GM13977 (cell line): ENCODE results near the gene MAGT1.
A peak's percentile ranks its signal among the peaks of the same experiment; 100 is the strongest.
"Not testable (repeated sequence)": the region's sequence is repeated elsewhere in the genome, so short reads cannot be mapped to it uniquely, and the experiment has no call there.

Experiments
- DNase-seq: peaks from one replicate; pipeline ENCODE4 v3.0.0; 2012; ENCODE audit warnings: low spot score
- CTCF ChIP-seq: IDR thresholded peaks from 2 replicates; pipeline ENCODE4 v1.5.1; 2012; ENCODE audit warnings: mild to moderate bottlenecking, control low read depth; ENCODE audit not compliant: insufficient read depth; ENCODE audit errors: extremely low read depth, missing control alignments
- in situ Hi-C: fragments of 300-500 bp; cut with MboI; formaldehyde crosslinking; loops from one replicate; pipeline ENCODE4 v1.12.0; 2022; ENCODE audit warnings: low sequenced_read_pairs, low pct_unique_long_range_greater_than_20kb, mixed read lengths, inconsistent platforms; ENCODE audit not compliant: unreplicated experiment

Gene MAGT1

GRCh38 chrX:77901506-77901905 lies 6.3 kb upstream of the MAGT1 start:
- TF ChIP-seq CTCF = no peak
- DNase-seq = no peak
- in situ Hi-C loops = loop anchor here (10.0 kb wide), 1 partner anchor 203 kb away; the partner anchor contains the start of gene PGK1

DNA sequence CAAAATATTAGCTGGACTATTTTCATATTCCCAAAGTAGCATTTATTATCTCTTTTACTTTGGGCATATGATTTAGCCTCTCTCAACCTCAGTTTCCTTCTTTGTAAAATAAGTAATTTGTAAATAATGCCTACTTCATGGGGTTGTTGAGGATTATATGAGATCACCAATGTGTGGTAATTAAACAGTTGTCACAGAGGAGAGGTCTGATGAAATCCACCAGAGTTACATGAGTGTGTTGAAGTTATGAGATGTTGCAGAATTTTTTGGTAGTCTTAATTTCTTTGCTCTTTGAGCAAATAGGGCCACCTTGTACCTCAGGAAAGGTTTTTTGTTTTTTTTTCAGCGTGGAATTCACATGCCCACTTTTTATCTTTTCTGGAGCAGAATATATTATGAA lies 5.5 kb upstream of the MAGT1 start:
- no peak for TF ChIP-seq CTCF
- no peak for DNase-seq
- in situ Hi-C loops = loop anchor here (10.0 kb wide), 1 partner anchor 204 kb away; the partner anchor contains the start of gene PGK1

DNA sequence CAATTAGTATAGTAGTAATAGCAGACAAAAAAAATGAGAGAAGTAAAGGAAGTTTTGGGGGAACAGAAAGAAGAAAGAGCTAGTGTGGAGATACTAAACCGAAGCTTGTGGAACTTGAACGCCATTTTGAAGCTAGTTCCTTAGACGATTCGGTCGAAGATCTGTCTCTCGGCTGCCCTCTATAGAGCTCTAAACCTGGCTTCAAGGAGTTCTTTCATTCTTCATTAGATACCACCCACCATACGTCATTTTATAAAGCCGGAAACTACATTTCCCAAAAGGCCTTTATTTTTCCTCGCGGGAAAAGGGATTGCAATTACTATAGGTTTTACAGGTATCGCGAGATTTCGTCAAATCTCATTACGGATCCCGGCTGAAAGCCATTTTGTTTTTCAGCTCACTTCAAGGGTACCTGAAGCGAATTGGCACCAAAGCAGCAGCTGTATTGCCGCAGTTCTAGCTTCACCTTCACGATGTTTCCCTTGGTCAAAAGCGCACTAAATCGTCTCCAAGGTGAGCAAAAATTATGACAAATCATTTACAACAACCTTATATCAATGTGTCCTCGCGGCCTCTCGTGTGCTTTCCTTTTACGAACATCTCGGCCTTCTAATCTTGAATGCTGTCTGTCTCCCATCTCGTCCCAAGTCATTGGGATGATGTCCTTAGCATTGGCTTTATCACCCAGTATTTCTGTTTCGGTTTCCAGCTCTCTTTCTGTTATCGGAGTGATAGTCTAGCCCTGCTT lies 4.0 kb upstream of the MAGT1 start, which contains the start of gene COX7B:
Gene COX7B, plus strand, starts transcription at position 388 of the 748 bp plus-strand sequence. Its CDS starts 86 bp downstream, at position 474.
- DNase-seq = peak; percentile 60
- TF ChIP-seq CTCF = peak; percentile 41
- in situ Hi-C loops = no loop called here

DNA sequence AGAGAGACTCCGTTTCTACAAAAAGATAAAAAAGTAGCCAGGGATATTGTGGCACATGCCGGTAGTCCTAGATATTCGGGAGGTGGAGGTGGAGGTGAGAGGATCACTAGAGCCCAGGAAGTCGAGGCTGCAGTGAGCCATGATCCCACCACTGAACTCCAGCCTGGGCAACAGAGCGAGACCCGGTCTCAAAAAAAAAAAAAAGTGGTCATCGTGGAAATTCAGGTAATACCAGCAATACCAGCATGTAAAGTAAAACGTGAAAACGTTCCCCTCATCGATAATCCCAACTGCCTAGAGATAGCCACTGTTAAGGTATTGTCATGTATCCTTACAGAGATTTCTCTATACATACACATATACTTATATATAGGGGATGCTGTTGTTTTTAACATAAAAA lies 1.5 kb downstream of the MAGT1 start:
- in situ Hi-C loops = no loop called here
- no peak for DNase-seq
- TF ChIP-seq CTCF = no peak

DNA sequence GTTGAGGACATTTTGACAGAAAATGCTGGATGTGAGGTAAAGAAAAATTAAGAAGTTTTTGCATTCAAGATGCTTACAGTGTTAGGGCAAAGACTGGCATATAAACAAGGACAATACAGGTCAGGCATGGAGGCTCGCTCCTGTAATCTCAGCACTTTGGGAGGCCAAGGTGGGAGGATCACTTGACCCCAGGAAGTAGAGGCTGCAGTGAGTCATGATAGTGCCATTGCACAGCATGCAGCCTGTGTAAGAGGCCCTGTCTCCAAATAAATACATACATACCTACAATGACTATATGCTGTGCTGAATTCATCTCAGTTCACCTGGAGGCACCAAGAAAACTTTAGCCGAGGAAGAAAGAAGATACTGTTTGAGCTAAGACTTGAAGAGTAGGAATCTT lies 2.3 kb downstream of the MAGT1 start:
- DNase-seq = no peak
- TF ChIP-seq CTCF = no peak
- in situ Hi-C loops = no loop called here

DNA sequence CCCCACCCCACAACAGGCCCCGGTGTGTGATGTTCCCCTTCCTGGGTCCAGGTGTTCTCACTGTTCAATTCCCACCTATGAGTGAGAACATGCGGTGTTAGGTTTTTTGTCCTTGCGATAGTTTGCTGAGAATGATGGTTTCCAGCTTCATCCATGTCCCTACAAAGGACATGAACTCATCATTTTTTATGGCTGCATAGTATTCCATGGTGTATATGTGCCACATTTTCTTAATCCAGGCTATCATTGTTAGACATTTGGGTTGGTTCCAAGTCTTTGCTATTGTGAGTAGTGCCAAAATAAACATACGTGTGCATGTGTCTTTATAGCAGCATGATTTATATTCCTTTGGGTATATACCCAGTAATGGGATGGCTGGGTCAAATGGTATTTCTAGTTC lies 13.8 kb downstream of the MAGT1 start:
- in situ Hi-C loops, DNase-seq: not testable (repeated sequence)

DNA sequence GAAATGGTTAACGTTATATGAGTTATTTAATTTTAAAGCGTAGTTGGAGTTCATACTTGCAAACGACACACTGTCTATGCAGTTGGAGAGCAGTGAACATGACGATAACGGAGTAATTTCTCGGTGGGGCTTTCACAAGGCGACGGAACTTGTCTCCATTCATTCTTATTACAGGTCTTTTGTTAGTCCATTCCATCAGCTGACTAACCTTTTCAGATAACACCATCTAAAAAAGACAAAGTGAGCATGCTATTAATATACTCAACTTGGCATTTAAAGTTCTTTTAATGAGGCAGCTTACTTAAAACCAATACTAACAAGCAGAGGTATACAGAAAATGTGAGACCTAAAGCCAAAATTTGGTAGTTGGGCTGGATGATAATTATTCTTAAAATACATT lies 19.9 kb downstream of the MAGT1 start:
- DNase-seq = no peak
- no peak for TF ChIP-seq CTCF
- in situ Hi-C loops = no loop called here

- in situ Hi-C loops = not testable (repeated sequence)
These were observed 63.7 kb downstream of the MAGT1 start for GRCh38 chrX:77831544-77831943.

DNA sequence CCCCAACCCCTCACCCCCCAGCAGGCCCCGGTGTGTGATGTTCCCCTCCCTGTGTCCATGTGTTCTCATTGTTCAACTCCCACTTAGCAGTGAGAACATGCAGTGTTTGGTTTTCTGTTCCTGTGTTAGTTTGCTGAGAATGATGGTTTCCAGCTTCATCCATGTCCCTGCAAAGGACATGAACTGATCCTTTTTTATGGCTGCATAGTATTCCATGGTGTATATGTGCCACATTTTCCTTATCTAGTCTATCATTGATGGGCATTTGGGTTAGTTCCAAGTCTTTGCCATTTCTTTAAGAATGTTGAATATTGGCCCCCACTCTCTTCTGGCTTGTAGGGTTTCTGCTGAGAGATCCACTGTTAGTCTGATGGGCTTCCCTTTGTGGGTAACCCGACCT lies 73.2 kb downstream of the MAGT1 start:
- in situ Hi-C loops = not testable (repeated sequence)

More at GRCh38 chrX:77831544-77831943, 63.7 kb downstream of the MAGT1 start:
- DNase-seq = not testable (repeated sequence)

More for the DNA sequence above, 73.2 kb downstream of the MAGT1 start:
- DNase-seq = not testable (repeated sequence)
